Glutamatergic neuron (in vitro differentiated cells): ENCODE measurements around the gene ITGAE. TPM values are rescaled to one million over a fixed set of nuclear protein-coding genes. Genes with fewer than 3 reads are reported as not detected.

Source experiments
- DNase-seq: peaks from one replicate; pipeline ENCODE4 v3.0.0; 2022
- H3K27ac Mint-ChIP-seq: one replicate; pipeline ENCODE4 v1.8.0; 2020; ENCODE audit warnings: mild to moderate bottlenecking, mixed read lengths, inconsistent platforms; ENCODE audit not compliant: unreplicated experiment
- H3K27me3 Mint-ChIP-seq: one replicate; pipeline ENCODE4 v1.8.0; 2020; ENCODE audit warnings: mild to moderate bottlenecking, moderate library complexity, mixed read lengths, inconsistent platforms; ENCODE audit not compliant: unreplicated experiment
- H3K36me3 Mint-ChIP-seq: one replicate; pipeline ENCODE4 v1.8.0; 2020; ENCODE audit warnings: mild to moderate bottlenecking, mixed read lengths, inconsistent platforms; ENCODE audit not compliant: unreplicated experiment
- H3K4me1 Mint-ChIP-seq: one replicate; pipeline ENCODE4 v1.8.0; 2020; ENCODE audit warnings: mild to moderate bottlenecking, low read depth, mixed read lengths, inconsistent platforms; ENCODE audit not compliant: unreplicated experiment
- H3K4me3 Mint-ChIP-seq: one replicate; pipeline ENCODE4 v1.8.0; 2020; ENCODE audit warnings: mild to moderate bottlenecking, mixed read lengths, inconsistent platforms; ENCODE audit not compliant: unreplicated experiment
- H3K9me3 Mint-ChIP-seq: one replicate; pipeline ENCODE4 v1.8.0; 2020; ENCODE audit warnings: mild to moderate bottlenecking, moderate library complexity, mixed read lengths, inconsistent platforms; ENCODE audit not compliant: unreplicated experiment
- CTCF ChIP-seq: fragments of 200-600 bp; sonication (generic); IDR thresholded peaks from one replicate; pipeline ENCODE4 v1.5.0; 2021; ENCODE audit not compliant: partially characterized antibody, unreplicated experiment
- total RNA-seq: library from RNA; stranded (reverse); fragmentation: NEBNext Ultra II Directional; extraction: Animal tissue kit (Norgen Biotek cat#: 25700); gene quantifications from one replicate; pipeline ENCODE4 v1.2.1, GENCODE V29; 2021; ENCODE audit not compliant: unreplicated experiment

ITGAE gene
- total RNA-seq, 1 donor from 2014 or later: 19.2 TPM

- TF ChIP-seq CTCF: no peak
- Mint-ChIP-seq H3K4me3 (no peak overlapping the region), H3K36me3 (no peaks in the 10 kb centered on the region), H3K9me3 (no peaks in the 10 kb centered on the region), H3K4me1 (no peaks in the 10 kb centered on the region), H3K27me3 (peaks cover 5% of the 10 kb centered on the region), H3K27ac (no peak overlapping the region)
- DNase-seq: no peak
Observed at GRCh38 chr17:3817851-3818605, 17.0 kb upstream of the ITGAE start.

GRCh38 chr17:3815925-3816324, 14.9 kb upstream of the ITGAE start:
- no peak for DNase-seq
- Mint-ChIP-seq H3K36me3 (no peaks in the 10 kb centered on the region), H3K4me1 (no peaks in the 10 kb centered on the region), H3K27me3 (peaks cover 1% of the 10 kb centered on the region), H3K4me3 (no peak overlapping the region), H3K27ac (no peak overlapping the region), H3K9me3 (peaks cover 1% of the 10 kb centered on the region)
- no peak for TF ChIP-seq CTCF

- Mint-ChIP-seq H3K4me3 (no peak overlapping the region), H3K4me1 (no peaks in the 10 kb centered on the region), H3K27me3 (no peaks in the 10 kb centered on the region), H3K9me3 (peaks cover 1% of the 10 kb centered on the region), H3K27ac (no peak overlapping the region), H3K36me3 (no peaks in the 10 kb centered on the region)
- TF ChIP-seq CTCF: no peak
- DNase-seq: no peak
Observed at GRCh38 chr17:3815122-3815521, 14.1 kb upstream of the ITGAE start.

GRCh38 chr17:3814361-3814760, 13.4 kb upstream of the ITGAE start:
- Mint-ChIP-seq H3K9me3 (peaks cover 1% of the 10 kb centered on the region), H3K27ac (no peak overlapping the region), H3K4me3 (no peak overlapping the region), H3K27me3 (no peaks in the 10 kb centered on the region), H3K4me1 (no peaks in the 10 kb centered on the region), H3K36me3 (no peaks in the 10 kb centered on the region)
- no peak for DNase-seq
- no peak for TF ChIP-seq CTCF

- TF ChIP-seq CTCF: no peak
- H3K36me3 Mint-ChIP-seq: no peaks in the 10 kb centered on the region
- H3K27me3 Mint-ChIP-seq: peaks cover 4% of the 10 kb centered on the region
- H3K4me1 Mint-ChIP-seq: no peaks in the 10 kb centered on the region
- H3K27ac Mint-ChIP-seq: no peak overlapping the region
- peaks cover 1% of the 10 kb centered on the region for H3K9me3 Mint-ChIP-seq
- no peak for DNase-seq
- no peak overlapping the region for H3K4me3 Mint-ChIP-seq
Observed at GRCh38 chr17:3813171-3813570, 12.2 kb upstream of the ITGAE start.
